ENCODE data around the gene PITRM1.

- TF ChIP-seq CTCF (IDR thresholded peaks at IDR 0.05; ENCODE audit: insufficient read depth, low read length) (no peak), SPI1 (IDR thresholded peaks at IDR 0.05; ENCODE audit: borderline replicate concordance, low read depth) (no peak), GABPA (IDR thresholded peaks at IDR 0.05; ENCODE audit: low read depth) (no peak), REST (IDR thresholded peaks at IDR 0.05; ENCODE audit: insufficient replicate concordance, low read depth) (no peak)
Measured at GRCh38 chr10:3108575-3109105, 63.9 kb downstream of the PITRM1 start.
